H1 (cell line): ENCODE measurements around the gene MBNL1.

Experiments
- CREB1 ChIP-seq: IDR thresholded peaks from 2 replicates; pipeline ENCODE4 v1.6.1; 2012; ENCODE audit warnings: inconsistent platforms
- EP300 ChIP-seq, 2 experiments: IDR thresholded peaks; 1 replicate in 1 of 2; 2 replicates in 1 of 2; pipeline ENCODE4 v1.6.1; 2011 to 2012; ENCODE audit warnings: low read depth in 2 of 2, low read length in 2 of 2, mild to moderate bottlenecking in 2 of 2, borderline replicate concordance in 1 of 2, inconsistent platforms in 1 of 2, moderate library complexity in 1 of 2
- EZH2 ChIP-seq: fragments of 200-600 bp; sonication (generic); IDR thresholded peaks from 2 replicates; pipeline ENCODE4 v1.7.1; 2012; ENCODE audit warnings: low read depth, mild to moderate bottlenecking, moderate library complexity, low read length, inconsistent platforms; ENCODE audit not compliant: severe bottlenecking
- GABPA ChIP-seq: IDR thresholded peaks from 2 replicates; pipeline ENCODE4 v1.6.1; 2011; ENCODE audit warnings: mild to moderate bottlenecking, low read length, moderate library complexity, borderline replicate concordance; ENCODE audit not compliant: insufficient read depth
- HDAC2 ChIP-seq, 2 experiments: fragments of 300-600 bp in 1 of 2; sonication (generic) in 1 of 2; IDR thresholded peaks; 2 replicates each; pipeline ENCODE4 v1.6.1; 2011 to 2012; ENCODE audit warnings: low read depth in 2 of 2, low read length in 2 of 2, mild to moderate bottlenecking in 2 of 2, moderate library complexity in 2 of 2, borderline replicate concordance in 1 of 2, inconsistent platforms in 1 of 2
- NRF1 ChIP-seq: IDR thresholded peaks from 2 replicates; pipeline ENCODE4 v1.6.1; 2011; ENCODE audit warnings: mild to moderate bottlenecking, low read depth, low read length, improper control_type of control experiment
- POLR2AphosphoS5 ChIP-seq: IDR thresholded peaks from 2 replicates; pipeline ENCODE4 v1.6.1; 2011; ENCODE audit warnings: low read depth, low read length
- RFX5 ChIP-seq: IDR thresholded peaks from 2 replicates; pipeline ENCODE4 v1.6.1; 2011; ENCODE audit warnings: low read depth, low read length, improper control_type of control experiment, borderline replicate concordance
- SRF ChIP-seq: IDR thresholded peaks from 2 replicates; pipeline ENCODE4 v1.6.1; 2011; ENCODE audit warnings: mild to moderate bottlenecking, low read depth, low read length, moderate library complexity
- SUZ12 ChIP-seq: fragments of 200-600 bp; sonication (generic); IDR thresholded peaks from 2 replicates; pipeline ENCODE4 v1.6.1; 2012; ENCODE audit warnings: mild to moderate bottlenecking, inconsistent platforms, low read length, moderate library complexity, mixed read lengths
- YY1 ChIP-seq: IDR thresholded peaks from 2 replicates; pipeline ENCODE4 v1.6.1; 2011; ENCODE audit warnings: low read depth, mild to moderate bottlenecking, low read length
- ZNF274 ChIP-seq: IDR thresholded peaks from 2 replicates; pipeline ENCODE4 v1.7.0; 2012; ENCODE audit warnings: low read length, borderline replicate concordance; ENCODE audit errors: extremely low read depth
- TF ChIP-seq, protein P1 (sequence below), 3 experiments: IDR thresholded peaks; 1 replicate in 2 of 3; 2 replicates in 1 of 3; pipeline versions ENCODE4 v1.5.1 to v1.6.1; 2011; ENCODE audit warnings: low read length in 3 of 3, mild to moderate bottlenecking in 3 of 3, inconsistent platforms in 2 of 3, low read depth in 1 of 3, moderate library complexity in 1 of 3; ENCODE audit not compliant: insufficient read depth in 1 of 3; ENCODE audit errors: control extremely low read depth in 1 of 3
- TF ChIP-seq, protein P2 (sequence below): IDR thresholded peaks from 2 replicates; pipeline ENCODE4 v1.6.1; 2011; ENCODE audit warnings: low read depth, mild to moderate bottlenecking, low read length; ENCODE audit not compliant: insufficient read depth

DNA sequence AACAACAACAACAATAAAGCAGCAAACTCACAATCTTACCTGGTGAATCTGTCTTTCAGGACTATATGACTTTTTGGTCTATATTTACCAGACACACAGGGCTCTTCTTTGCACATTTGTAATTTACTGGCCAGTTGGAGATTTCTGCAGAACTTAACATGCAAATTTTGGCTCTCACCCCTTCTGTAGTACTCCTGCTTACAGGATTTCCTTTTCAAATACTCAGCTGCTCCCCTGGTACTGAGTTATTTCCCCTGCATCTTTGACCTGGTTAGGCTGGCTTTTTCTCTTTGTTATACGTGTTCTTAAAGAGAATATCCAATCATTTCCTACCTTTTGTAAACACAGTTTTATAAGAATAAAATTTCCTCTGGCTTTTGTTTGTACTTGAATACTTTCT lies 228.0 kb downstream of the MBNL1 start:
- TF ChIP-seq SRF = no peak
- TF ChIP-seq, protein P1, sequence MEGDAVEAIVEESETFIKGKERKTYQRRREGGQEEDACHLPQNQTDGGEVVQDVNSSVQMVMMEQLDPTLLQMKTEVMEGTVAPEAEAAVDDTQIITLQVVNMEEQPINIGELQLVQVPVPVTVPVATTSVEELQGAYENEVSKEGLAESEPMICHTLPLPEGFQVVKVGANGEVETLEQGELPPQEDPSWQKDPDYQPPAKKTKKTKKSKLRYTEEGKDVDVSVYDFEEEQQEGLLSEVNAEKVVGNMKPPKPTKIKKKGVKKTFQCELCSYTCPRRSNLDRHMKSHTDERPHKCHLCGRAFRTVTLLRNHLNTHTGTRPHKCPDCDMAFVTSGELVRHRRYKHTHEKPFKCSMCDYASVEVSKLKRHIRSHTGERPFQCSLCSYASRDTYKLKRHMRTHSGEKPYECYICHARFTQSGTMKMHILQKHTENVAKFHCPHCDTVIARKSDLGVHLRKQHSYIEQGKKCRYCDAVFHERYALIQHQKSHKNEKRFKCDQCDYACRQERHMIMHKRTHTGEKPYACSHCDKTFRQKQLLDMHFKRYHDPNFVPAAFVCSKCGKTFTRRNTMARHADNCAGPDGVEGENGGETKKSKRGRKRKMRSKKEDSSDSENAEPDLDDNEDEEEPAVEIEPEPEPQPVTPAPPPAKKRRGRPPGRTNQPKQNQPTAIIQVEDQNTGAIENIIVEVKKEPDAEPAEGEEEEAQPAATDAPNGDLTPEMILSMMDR (IDR thresholded peaks at IDR 0.05; ENCODE audit: control extremely low read depth in 1 of 3, insufficient read depth in 1 of 3, low read depth in 1 of 3, low read length in 3 of 3) = no peak
- no peak for TF ChIP-seq POLR2AphosphoS5
- no peak for TF ChIP-seq HDAC2 (IDR thresholded peaks at IDR 0.05; ENCODE audit: borderline replicate concordance in 1 of 2, low read depth in 2 of 2, low read length in 2 of 2)
- TF ChIP-seq, protein P2, sequence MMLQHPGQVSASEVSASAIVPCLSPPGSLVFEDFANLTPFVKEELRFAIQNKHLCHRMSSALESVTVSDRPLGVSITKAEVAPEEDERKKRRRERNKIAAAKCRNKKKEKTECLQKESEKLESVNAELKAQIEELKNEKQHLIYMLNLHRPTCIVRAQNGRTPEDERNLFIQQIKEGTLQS = no peak
- no peak for TF ChIP-seq ZNF274
- no peak for TF ChIP-seq GABPA
- no peak for TF ChIP-seq NRF1
- TF ChIP-seq EP300 (IDR thresholded peaks at IDR 0.05; ENCODE audit: borderline replicate concordance in 1 of 2, low read depth in 2 of 2, low read length in 2 of 2) = no peak
- TF ChIP-seq SUZ12 = no peak
- TF ChIP-seq YY1 = no peak
- TF ChIP-seq RFX5 = no peak
- no peak for TF ChIP-seq CREB1
- TF ChIP-seq EZH2 = no peak
